Activated T-cell treated with anti-CD3 and anti-CD28 coated beads, Interleukin-2, amount 50 U/mL, for 72 hours (primary cell): ENCODE measurements around the gene WWOX. TPM values are rescaled to one million over a fixed set of nuclear protein-coding genes. Genes with fewer than 3 reads are reported as not detected.

ENCODE experiments used
- ATAC-seq, 2 donors: fragments of 150-1000 bp; cut with Tn5 transposase; replicated peaks in 1 of 2; 2 replicates each; pipeline ENCODE4 v1.10.0; 2021; ENCODE audit warnings: moderate library complexity in 2 of 2, mild to moderate bottlenecking in 1 of 2
- DNase-seq, 2 donors: peaks; one replicate each; pipeline ENCODE4 v3.0.0; 2021 to 2022; ENCODE audit warnings: mixed read lengths in 1 of 2
- H3K27ac Mint-ChIP-seq: one replicate; pipeline ENCODE4 v1.8.0; 2022; ENCODE audit warnings: mild to moderate bottlenecking, moderate library complexity, mixed read lengths
- H3K27me3 Mint-ChIP-seq: one replicate; pipeline ENCODE4 v1.8.0; 2022; ENCODE audit warnings: low read depth, mixed read lengths
- H3K36me3 Mint-ChIP-seq, 2 donors: one replicate each; pipeline ENCODE4 v1.8.0; 2022; ENCODE audit warnings: mixed read lengths in 2 of 2, mild to moderate bottlenecking in 1 of 2; ENCODE audit not compliant: insufficient read depth in 2 of 2
- H3K4me1 Mint-ChIP-seq: one replicate; pipeline ENCODE4 v1.8.0; 2022; ENCODE audit warnings: low read depth, mixed read lengths
- H3K4me3 Mint-ChIP-seq, 2 donors: one replicate each; pipeline ENCODE4 v1.8.0; 2022; ENCODE audit warnings: mild to moderate bottlenecking in 2 of 2, mixed read lengths in 2 of 2, moderate library complexity in 2 of 2
- H3K9me3 Mint-ChIP-seq, 2 donors: one replicate each; pipeline ENCODE4 v1.8.0; 2022; ENCODE audit warnings: mixed read lengths in 2 of 2
- total RNA-seq, 2 donors: library from RNA; stranded (reverse); gene quantifications; one replicate each; pipeline ENCODE4 v1.2.3, GENCODE V29; 2022

The WWOX gene
- total RNA-seq, 2 donors from 2014 or later: 21.2 to 21.5 TPM

- Mint-ChIP-seq H3K36me3 (peaks cover 0 to 2% of the 10 kb centered on the region in 2 donors), H3K27ac (no peak overlapping the region), H3K9me3 (peaks cover 0 to 1% of the 10 kb centered on the region in 2 donors), H3K27me3 (no peaks in the 10 kb centered on the region), H3K4me1 (no peaks in the 10 kb centered on the region), H3K4me3 (no peak overlapping the region)
- DNase-seq: no peak
- ATAC-seq: no peak
Observed at GRCh38 chr16:78438219-78438618, 338.8 kb downstream of the WWOX start.

- peaks cover 0 to 2% of the 10 kb centered on the region in 2 donors for H3K36me3 Mint-ChIP-seq
- H3K4me3 Mint-ChIP-seq: no peak overlapping the region
- H3K27ac Mint-ChIP-seq: no peak overlapping the region
- no peaks in the 10 kb centered on the region for H3K27me3 Mint-ChIP-seq
- peaks cover 0 to 1% of the 10 kb centered on the region in 2 donors for H3K9me3 Mint-ChIP-seq
- ATAC-seq (no peak), DNase-seq (no peak)
- no peaks in the 10 kb centered on the region for H3K4me1 Mint-ChIP-seq
Observed at GRCh38 chr16:78438632-78439031, 339.2 kb downstream of the WWOX start.

GRCh38 chr16:78439646-78440045 lies 340.2 kb downstream of the WWOX start:
- Mint-ChIP-seq H3K36me3 (no peaks in the 10 kb centered on the region), H3K27ac (no peak overlapping the region), H3K27me3 (no peaks in the 10 kb centered on the region), H3K4me3 (no peak overlapping the region), H3K4me1 (no peaks in the 10 kb centered on the region), H3K9me3 (no peaks in the 10 kb centered on the region)
- ATAC-seq (no peak), DNase-seq (no peak)

GRCh38 chr16:78441298-78441697 lies 341.8 kb downstream of the WWOX start:
- H3K9me3 Mint-ChIP-seq: no peaks in the 10 kb centered on the region
- no peak overlapping the region for H3K4me3 Mint-ChIP-seq
- H3K4me1 Mint-ChIP-seq: no peaks in the 10 kb centered on the region
- ATAC-seq (no peak), DNase-seq (no peak)
- no peaks in the 10 kb centered on the region for H3K36me3 Mint-ChIP-seq
- H3K27me3 Mint-ChIP-seq: no peaks in the 10 kb centered on the region
- H3K27ac Mint-ChIP-seq: no peak overlapping the region

- Mint-ChIP-seq H3K27ac (no peak overlapping the region), H3K9me3 (no peaks in the 10 kb centered on the region), H3K4me3 (no peak overlapping the region), H3K36me3 (no peaks in the 10 kb centered on the region), H3K27me3 (no peaks in the 10 kb centered on the region), H3K4me1 (no peaks in the 10 kb centered on the region)
- ATAC-seq: no peak
- DNase-seq: no peak
Observed at GRCh38 chr16:78443542-78444364, 344.3 kb downstream of the WWOX start.

GRCh38 chr16:78445818-78446217 lies 346.4 kb downstream of the WWOX start:
- Mint-ChIP-seq H3K4me3 (no peak overlapping the region), H3K27ac (no peak overlapping the region), H3K9me3 (no peaks in the 10 kb centered on the region), H3K27me3 (no peaks in the 10 kb centered on the region), H3K4me1 (no peaks in the 10 kb centered on the region), H3K36me3 (no peaks in the 10 kb centered on the region)
- DNase-seq (no peak), ATAC-seq (no peak)

- Mint-ChIP-seq H3K27me3 (no peaks in the 10 kb centered on the region), H3K36me3 (no peaks in the 10 kb centered on the region), H3K4me3 (no peak overlapping the region), H3K9me3 (no peaks in the 10 kb centered on the region), H3K27ac (no peak overlapping the region), H3K4me1 (no peaks in the 10 kb centered on the region)
- DNase-seq: no peak
- ATAC-seq: no peak
Observed at GRCh38 chr16:78446486-78446885, 347.0 kb downstream of the WWOX start.

- Mint-ChIP-seq H3K4me3 (no peak overlapping the region), H3K27ac (no peak overlapping the region), H3K36me3 (no peaks in the 10 kb centered on the region), H3K9me3 (no peaks in the 10 kb centered on the region), H3K27me3 (no peaks in the 10 kb centered on the region), H3K4me1 (no peaks in the 10 kb centered on the region)
- ATAC-seq (no peak), DNase-seq (no peak)
Observed at GRCh38 chr16:78446992-78447563, 347.6 kb downstream of the WWOX start.

- DNase-seq: no peak
- no peak for ATAC-seq
- no peaks in the 10 kb centered on the region for H3K9me3 Mint-ChIP-seq
- H3K36me3 Mint-ChIP-seq: no peaks in the 10 kb centered on the region
- no peaks in the 10 kb centered on the region for H3K4me1 Mint-ChIP-seq
- no peak overlapping the region for H3K4me3 Mint-ChIP-seq
- no peak overlapping the region for H3K27ac Mint-ChIP-seq
- H3K27me3 Mint-ChIP-seq: no peaks in the 10 kb centered on the region
Observed at GRCh38 chr16:78448658-78449271, 349.3 kb downstream of the WWOX start.

- Mint-ChIP-seq H3K27ac (no peak overlapping the region), H3K4me3 (no peak overlapping the region), H3K36me3 (no peaks in the 10 kb centered on the region), H3K27me3 (no peaks in the 10 kb centered on the region), H3K9me3 (no peaks in the 10 kb centered on the region), H3K4me1 (no peaks in the 10 kb centered on the region)
- ATAC-seq (no peak), DNase-seq (no peak)
Observed at GRCh38 chr16:78450255-78450654, 350.8 kb downstream of the WWOX start.

GRCh38 chr16:78452025-78452555 lies 352.6 kb downstream of the WWOX start:
- no peak overlapping the region for H3K27ac Mint-ChIP-seq
- H3K4me1 Mint-ChIP-seq: no peaks in the 10 kb centered on the region
- no peak for ATAC-seq
- H3K9me3 Mint-ChIP-seq: no peaks in the 10 kb centered on the region
- no peaks in the 10 kb centered on the region for H3K36me3 Mint-ChIP-seq
- no peak overlapping the region for H3K4me3 Mint-ChIP-seq
- DNase-seq: no peak
- no peaks in the 10 kb centered on the region for H3K27me3 Mint-ChIP-seq

GRCh38 chr16:78455861-78456260 lies 356.4 kb downstream of the WWOX start:
- Mint-ChIP-seq H3K36me3 (no peaks in the 10 kb centered on the region), H3K27ac (no peak overlapping the region), H3K27me3 (no peaks in the 10 kb centered on the region), H3K4me3 (no peak overlapping the region), H3K4me1 (no peaks in the 10 kb centered on the region), H3K9me3 (no peaks in the 10 kb centered on the region)
- DNase-seq (no peak), ATAC-seq (no peak)

- Mint-ChIP-seq H3K4me1 (no peaks in the 10 kb centered on the region), H3K27ac (no peak overlapping the region), H3K36me3 (no peaks in the 10 kb centered on the region), H3K4me3 (no peak overlapping the region), H3K27me3 (no peaks in the 10 kb centered on the region), H3K9me3 (no peaks in the 10 kb centered on the region)
- ATAC-seq (no peak), DNase-seq (no peak)
Observed at GRCh38 chr16:78458588-78458987, 359.1 kb downstream of the WWOX start.
